Measurements from ENCODE around the gene LRRC40.
"Not testable (repeated sequence)": the region's sequence is repeated elsewhere in the genome, so short reads cannot be mapped to it uniquely, and the experiment has no call there.

DNA sequence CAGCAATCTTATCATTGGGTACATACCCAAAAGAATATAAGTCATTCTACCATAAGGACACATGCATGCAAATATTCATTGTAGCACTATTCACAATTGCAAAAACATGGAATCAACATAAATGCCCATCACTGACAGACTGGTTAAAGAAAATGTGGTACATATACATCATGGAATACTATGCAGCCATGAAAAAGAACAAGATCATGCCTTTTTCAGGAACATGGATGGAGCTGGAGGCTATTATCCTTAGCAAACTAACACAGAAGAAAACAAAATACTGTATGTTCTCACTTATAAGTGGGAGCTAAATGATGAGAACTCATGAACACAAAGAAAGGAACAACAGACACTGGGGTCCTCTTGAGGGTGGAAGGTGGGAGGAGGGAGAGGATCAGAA, 12.9 kb downstream of the LRRC40 start:
- not testable (repeated sequence) for TF ChIP-seq EZH2phosphoT487 (IDR thresholded peaks at IDR 0.05; ENCODE audit: insufficient read depth, low read depth); EZH2 (IDR thresholded peaks at IDR 0.05; ENCODE audit: insufficient read depth, poor library complexity, severe bottlenecking)
